HG03442 (cell line): ENCODE results near the gene PLAC8.
A peak's percentile ranks its signal among the peaks of the same experiment; 100 is the strongest.
"Not testable (repeated sequence)": the region's sequence is repeated elsewhere in the genome, so short reads cannot be mapped to it uniquely, and the experiment has no call there.

Source experiments
- ATAC-seq: cut with Tn5 transposase; IDR thresholded peaks from one replicate; pipeline ENCODE4 v1.9.1; 2021; ENCODE audit warnings: mild to moderate bottlenecking, moderate library complexity; ENCODE audit not compliant: unreplicated experiment

The PLAC8 gene

DNA sequence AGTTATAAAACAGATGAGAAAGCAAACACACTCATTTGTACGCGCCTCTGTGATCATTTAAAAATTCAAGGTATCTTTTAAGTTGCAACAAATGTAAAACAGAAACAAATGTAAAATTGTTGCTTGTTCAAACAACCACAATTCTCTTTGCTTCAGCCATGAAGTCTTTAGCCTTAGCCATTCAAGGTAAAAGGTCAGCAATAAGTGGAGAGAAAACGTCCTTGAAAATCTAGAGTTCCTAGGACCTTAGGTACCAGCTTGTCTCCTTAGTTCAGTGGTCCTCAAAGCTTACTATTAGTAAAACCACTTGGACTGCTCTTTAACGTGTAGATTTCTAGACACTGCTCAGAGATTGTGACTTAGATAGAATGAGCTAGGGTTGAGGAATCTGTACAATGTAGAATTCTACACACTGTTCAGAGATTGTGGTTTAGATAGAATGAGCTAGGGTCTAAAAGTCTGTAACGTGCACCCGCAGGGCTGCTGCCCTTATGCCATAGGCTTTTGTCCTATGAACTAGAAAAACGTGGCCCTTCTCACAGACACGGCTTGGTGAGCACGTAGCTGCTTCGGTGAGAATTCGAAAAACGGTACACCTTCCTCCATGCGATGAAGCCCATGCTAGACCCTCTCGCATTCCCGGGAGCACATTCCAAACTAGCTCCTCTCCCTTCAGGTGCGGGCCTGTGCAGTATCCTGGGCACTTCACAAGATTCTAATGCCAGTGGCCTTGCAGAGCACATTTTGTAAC, 1.7 kb downstream of the PLAC8 start:
- ATAC-seq: no peak

- peak; percentile 33 for ATAC-seq
Measured at GRCh38 chr4:83112231-83112630, 2.3 kb downstream of the PLAC8 start.

DNA sequence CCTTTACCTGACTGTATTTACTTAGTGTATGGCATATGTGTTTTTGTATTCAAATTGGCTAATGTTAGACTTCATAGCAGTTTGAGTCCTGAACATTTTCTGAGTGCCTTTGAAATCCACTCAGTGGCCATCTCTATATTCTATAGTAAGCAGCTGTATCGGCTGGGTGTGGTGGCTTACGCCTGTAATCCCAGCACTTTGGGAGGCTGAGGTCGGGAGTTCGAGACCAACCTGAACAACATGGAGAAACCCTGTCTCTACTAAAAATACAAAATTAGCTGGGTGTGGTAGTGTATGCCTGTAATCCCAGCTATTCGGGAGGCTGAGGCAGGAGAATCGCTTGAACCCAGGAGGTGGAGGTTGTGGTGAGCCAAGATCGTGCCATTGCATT, 2.8 kb downstream of the PLAC8 start:
- not testable (repeated sequence) for ATAC-seq

DNA sequence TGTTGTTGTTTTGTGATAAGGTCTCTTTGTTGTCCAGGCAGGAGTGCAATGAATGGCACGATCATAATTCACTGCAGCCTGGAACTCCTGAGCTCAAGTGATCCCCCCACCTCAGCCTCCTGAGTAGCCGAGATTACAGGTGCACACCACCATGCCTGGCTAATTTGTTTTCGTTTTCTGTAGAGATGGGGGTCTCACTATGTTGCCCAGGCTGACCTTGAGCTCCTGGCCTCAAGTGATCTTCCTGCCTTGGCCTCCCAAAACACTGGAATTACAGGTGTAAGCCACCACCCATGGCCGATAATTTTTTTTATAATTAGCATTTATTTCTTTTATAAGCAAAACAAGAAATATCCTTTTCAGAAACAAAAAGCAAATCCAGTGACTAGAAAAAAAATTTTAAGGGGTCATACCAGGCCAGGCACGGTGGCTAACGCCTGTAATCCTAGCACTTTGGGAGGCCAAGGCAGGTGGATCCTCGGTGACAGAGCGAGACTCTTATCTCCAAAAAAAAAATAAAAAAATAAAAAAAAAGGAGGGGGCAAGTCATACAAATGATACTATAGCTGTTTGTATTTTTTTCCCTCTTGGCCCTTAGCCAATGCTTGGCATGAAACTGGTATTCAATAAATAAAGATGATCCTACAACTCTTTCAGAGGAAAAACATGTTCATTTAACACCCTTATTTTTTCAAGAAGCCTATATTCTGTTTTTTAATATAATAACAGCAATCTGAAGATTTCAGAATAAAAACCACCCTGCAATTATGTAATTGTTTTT, 3.4 kb downstream of the PLAC8 start:
- no peak for ATAC-seq

DNA sequence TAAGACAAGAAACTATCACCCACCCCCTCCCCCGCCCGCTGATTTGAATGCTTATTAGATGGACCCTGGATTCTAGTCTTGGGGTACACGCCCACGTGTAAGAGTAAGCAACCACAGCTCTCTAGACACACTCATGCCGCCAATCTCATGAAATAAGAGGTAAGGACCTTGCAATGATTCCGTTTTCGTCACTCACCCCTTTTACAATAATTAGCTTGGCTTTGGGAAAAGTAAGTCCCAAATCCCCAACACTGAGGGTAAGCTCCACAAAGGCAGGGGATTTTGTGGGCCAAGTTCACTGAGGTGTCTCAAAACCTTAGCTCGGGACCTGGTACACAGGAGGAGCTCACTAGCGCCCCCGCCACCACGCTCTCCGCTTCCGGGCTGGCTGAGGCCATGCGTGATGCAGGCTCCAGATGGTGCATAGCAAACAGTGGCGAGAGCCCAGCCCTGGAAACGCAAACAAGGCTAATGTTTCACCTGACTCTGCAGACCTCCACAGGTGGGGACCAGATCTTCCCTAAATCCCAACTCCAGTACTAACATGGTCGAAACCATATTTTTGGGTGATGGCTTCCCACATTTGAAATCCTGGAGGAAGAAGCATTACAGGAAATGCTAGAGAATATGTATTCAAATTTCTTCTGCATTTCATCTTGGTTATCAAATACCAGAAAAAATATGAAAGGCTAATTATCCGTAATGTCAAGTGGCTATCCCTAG, 4.1 kb downstream of the PLAC8 start:
- ATAC-seq: peak; percentile 61

DNA sequence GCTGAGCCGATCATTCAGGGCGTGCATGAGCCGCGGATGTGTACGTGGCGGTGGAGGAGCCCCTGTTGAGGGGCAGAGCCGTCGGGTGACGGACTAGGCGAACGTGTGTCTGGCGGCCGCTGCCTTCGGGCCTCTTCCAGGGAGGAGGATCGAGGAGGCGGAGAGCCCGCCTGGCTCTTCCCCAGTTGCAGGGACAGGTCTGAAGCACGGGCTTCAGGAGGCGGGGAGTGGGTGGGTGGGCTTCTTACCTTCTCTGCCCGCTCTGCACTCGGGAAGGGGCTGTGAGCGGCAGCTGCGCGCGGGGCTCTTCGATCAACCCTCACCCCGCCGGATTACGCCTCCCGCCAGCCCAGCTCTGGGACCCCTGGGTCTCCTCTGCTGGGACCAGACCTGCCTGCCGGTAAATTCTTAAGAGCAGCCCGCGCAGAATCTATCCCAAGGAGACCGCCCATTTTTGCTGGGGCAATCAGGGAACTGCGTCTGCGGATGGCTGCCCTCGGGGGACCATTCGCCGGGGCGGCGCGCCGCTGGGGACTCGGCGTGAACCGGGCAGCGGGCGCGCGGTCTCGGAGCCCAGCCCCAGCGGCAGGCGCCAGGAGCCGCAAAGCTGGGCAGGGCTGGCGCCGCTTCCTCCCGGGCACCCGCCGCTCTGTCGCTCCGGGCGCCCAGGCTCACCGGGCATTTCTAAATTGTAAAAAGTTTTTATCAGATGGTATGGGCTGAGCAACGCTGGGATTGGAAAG, 4.9 kb downstream of the PLAC8 start:
- ATAC-seq: peak; percentile 12

- ATAC-seq: no peak
Measured at GRCh38 chr4:83108101-83108861, 6.2 kb downstream of the PLAC8 start.

DNA sequence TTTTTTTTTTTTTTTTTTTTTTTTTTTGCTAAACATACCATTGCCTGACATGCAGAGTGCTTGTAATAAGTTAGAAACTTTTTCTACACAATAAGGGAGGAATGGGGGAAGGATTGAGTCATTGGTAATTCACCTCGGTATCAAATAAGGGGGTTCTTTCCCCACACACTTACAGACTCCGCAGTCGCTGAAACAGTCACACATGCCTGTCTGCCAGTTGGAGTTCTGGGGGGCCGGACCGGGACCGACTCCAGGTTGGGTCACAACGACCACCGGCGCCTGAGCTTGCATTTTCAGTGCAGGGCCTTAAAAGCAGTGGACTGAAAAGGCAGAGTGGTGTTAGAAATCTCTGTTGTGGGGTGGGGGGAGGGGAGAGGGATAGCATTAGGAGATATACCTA, 6.9 kb downstream of the PLAC8 start:
- no peak for ATAC-seq

DNA sequence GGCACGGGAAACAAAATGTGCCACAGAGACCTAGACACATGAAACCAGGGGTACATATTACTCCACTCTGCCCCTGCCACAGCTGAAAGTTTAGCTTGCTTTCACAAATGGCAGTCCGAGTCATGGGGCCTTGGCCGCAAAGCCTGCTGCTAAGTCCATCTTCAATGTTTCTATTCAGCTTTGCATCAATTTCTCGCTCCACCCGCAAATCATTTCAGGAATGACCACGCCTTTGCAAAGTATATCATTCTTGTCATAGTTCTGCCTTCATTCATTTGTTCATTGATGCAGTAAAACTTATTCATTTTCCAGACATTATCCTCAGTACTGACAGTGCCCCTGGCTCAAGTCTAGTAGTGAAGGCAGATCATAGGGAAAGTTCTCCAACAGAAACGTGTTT, 9.5 kb downstream of the PLAC8 start:
- no peak for ATAC-seq

- no peak for ATAC-seq
Measured at GRCh38 chr4:83096397-83096796, 18.1 kb downstream of the PLAC8 start.

- ATAC-seq: no peak
Measured at GRCh38 chr4:83093060-83093640, 21.4 kb downstream of the PLAC8 start.

- ATAC-seq: no peak
Measured at GRCh38 chr4:83089410-83090157, 24.9 kb downstream of the PLAC8 start.

DNA sequence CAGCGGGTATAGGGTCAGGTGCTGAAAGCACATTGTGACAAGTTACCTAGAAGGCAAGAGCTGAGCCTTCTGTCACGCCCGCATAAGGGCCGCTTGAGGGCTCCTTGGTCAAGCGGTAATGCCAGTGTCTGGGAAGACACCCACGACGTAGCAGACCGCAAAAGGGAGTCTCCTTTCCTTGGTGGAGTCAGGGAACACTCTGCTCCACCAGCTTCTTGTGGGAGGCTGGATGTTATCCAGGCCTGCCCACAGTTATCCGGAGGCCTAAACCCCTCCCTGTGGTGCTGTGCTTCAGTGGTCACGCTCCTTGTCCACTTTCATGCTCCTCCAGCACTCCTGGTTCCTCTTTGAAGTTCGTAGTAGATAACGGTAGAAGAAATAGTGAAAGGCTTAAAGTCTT, 29.6 kb downstream of the PLAC8 start:
- ATAC-seq: not testable (repeated sequence)

- no peak for ATAC-seq
Measured at GRCh38 chr4:83083925-83084475, 30.5 kb downstream of the PLAC8 start.

- ATAC-seq: no peak
Measured at GRCh38 chr4:83082777-83083176, 31.8 kb downstream of the PLAC8 start.

- ATAC-seq: no peak
Measured at GRCh38 chr4:83080561-83080960, 34.0 kb downstream of the PLAC8 start.

GRCh38 chr4:83075311-83076095, 39.0 kb downstream of the PLAC8 start:
- ATAC-seq: no peak

- ATAC-seq: not testable (repeated sequence)
Measured at GRCh38 chr4:83074783-83075182, 39.7 kb downstream of the PLAC8 start.
